HL-60 (cell line): ENCODE results near the gene PTGER2.
A peak's percentile ranks its signal among the peaks of the same experiment; 100 is the strongest.

Experiments
- DNase-seq, 2 experiments: peaks; one replicate each; pipeline ENCODE4 v3.0.0-alpha.2; 2010 to 2020; ENCODE audit warnings: low read depth in 1 of 2, low spot score in 1 of 2
- H3K27ac ChIP-seq: fragments of 250-450 bp; sonication (Bioruptor Pico); replicated peaks from 2 replicates; pipeline ENCODE4 v1.5.1; 2020; ENCODE audit warnings: mild to moderate bottlenecking, moderate library complexity
- H3K27me3 ChIP-seq: fragments of 250-450 bp; sonication (Bioruptor Pico); 2 replicates; pipeline ENCODE4 v1.5.1; 2021; ENCODE audit warnings: mild to moderate bottlenecking, moderate library complexity; ENCODE audit not compliant: insufficient read depth, poor library complexity, severe bottlenecking
- H3K4me3 ChIP-seq: replicated peaks from 2 replicates; pipeline ENCODE4 v1.5.1; 2011; ENCODE audit warnings: mild to moderate bottlenecking, control low read depth, low read length; ENCODE audit not compliant: insufficient read depth
- CTCF ChIP-seq: IDR thresholded peaks from one replicate; pipeline ENCODE4 v1.5.1; 2011; ENCODE audit warnings: low read length, control low read depth, inconsistent platforms; ENCODE audit not compliant: insufficient read depth
- GABPA ChIP-seq: IDR thresholded peaks from 2 replicates; pipeline ENCODE4 v1.6.1; 2012; ENCODE audit warnings: low read depth
- POLR2AphosphoS5 ChIP-seq: IDR thresholded peaks from 2 replicates; pipeline ENCODE4 v1.6.1; 2012; ENCODE audit warnings: low read depth
- REST ChIP-seq: IDR thresholded peaks from 2 replicates; pipeline ENCODE4 v1.6.1; 2012; ENCODE audit warnings: low read depth; ENCODE audit not compliant: insufficient replicate concordance
- SPI1 ChIP-seq: IDR thresholded peaks from 2 replicates; pipeline ENCODE4 v1.6.1; 2012; ENCODE audit warnings: low read depth, mild to moderate bottlenecking, borderline replicate concordance

The PTGER2 gene

GRCh38 chr14:52352569-52352968 lies 38.5 kb downstream of the PTGER2 start:
- no peak overlapping the region for H3K27ac ChIP-seq
- DNase-seq = no peak
- TF ChIP-seq POLR2AphosphoS5 (no peak), GABPA (no peak), CTCF (no peak), REST (no peak), SPI1 (no peak)
- H3K27me3 ChIP-seq = no peaks in the 10 kb centered on the region
- H3K4me3 ChIP-seq = no peak overlapping the region

- no peak overlapping the region for H3K4me3 ChIP-seq
- TF ChIP-seq POLR2AphosphoS5 = no peak
- TF ChIP-seq REST = no peak
- no peak for TF ChIP-seq CTCF
- no peak for TF ChIP-seq GABPA
- TF ChIP-seq SPI1 = no peak
- no peaks in the 10 kb centered on the region for H3K27me3 ChIP-seq
- no peak overlapping the region for H3K27ac ChIP-seq
- no peak for DNase-seq
These were observed 40.1 kb downstream of the PTGER2 start for GRCh38 chr14:52354242-52354641.

DNA sequence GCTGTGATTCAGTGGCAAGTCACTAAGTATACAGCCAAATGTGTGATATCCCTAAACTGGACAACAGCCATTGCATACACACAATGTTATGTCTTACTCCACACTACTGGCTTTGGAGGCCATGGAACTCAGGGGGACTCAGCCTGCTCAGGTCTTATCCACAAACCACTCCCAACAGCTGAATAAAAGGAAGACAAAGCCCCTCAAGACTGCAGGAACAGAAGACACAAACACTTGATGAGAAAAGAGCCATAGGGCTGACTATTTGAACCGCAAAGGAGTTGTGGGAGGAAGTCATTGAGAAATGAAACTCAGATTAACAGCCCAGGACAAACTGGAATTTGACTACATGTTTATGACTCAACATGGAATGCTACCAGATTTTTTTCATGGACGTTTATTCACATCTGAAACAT lies 40.9 kb downstream of the PTGER2 start:
- H3K4me3 ChIP-seq = no peak overlapping the region
- H3K27ac ChIP-seq = no peak overlapping the region
- DNase-seq = no peak
- no peak for TF ChIP-seq CTCF
- peak; percentile 37; the same call in 1 of the 2 replicates for TF ChIP-seq SPI1
- H3K27me3 ChIP-seq = no peaks in the 10 kb centered on the region

DNA sequence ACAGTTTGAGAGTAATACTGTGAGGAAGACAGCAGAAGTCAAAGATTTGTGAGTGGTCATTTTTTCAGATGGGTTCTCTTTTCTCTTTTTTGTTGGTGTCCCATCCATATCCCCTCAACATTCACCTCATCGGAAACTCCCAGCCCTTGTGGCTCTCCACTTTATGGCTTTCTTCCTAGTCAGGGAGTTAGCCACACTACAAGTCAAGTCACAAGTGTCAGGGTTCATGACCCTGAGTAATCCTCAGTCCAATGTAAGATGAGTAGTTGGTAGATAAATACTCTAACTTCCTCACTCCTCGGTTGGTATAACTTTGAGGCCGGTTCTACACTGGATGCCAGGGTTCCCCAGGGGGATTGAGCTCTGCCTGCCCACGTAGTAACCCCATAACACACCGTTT lies 41.4 kb downstream of the PTGER2 start:
- DNase-seq = no peak
- H3K4me3 ChIP-seq = no peak overlapping the region
- H3K27me3 ChIP-seq = no peaks in the 10 kb centered on the region
- no peak for TF ChIP-seq GABPA
- H3K27ac ChIP-seq = no peak overlapping the region
